MCF 10A (cell line): Measurements from ENCODE around the gene KRTAP4-4. TPM values are rescaled to one million over a fixed set of nuclear protein-coding genes. Genes with fewer than 3 reads are reported as not detected.
"Not testable (repeated sequence)": the region's sequence is repeated elsewhere in the genome, so short reads cannot be mapped to it uniquely, and the experiment has no call there.

Source experiments
- BruUV-seq: library from RNA; stranded (reverse); fragments of 400-500 nt; replicated peaks from 2 replicates; lab custom pipeline; 2021; lab: Mats Ljungman, UMichigan
- CTCF ChIA-PET: fragments of 300-600 bp; sonication (Branson Sonifier 250); formaldehyde crosslinking; extraction: SDS; loops from one replicate; lab custom pipeline; 2021; ENCODE audit warnings: antibody characterized with exemption, inconsistent platforms; lab: Yijun Ruan, JAX
- POLR2A ChIA-PET: fragments of 300-600, 350-650 bp; sonication (Branson Sonifier 250); formaldehyde crosslinking; extraction: SDS; loops from one replicate; lab custom pipeline; 2020; ENCODE audit warnings: antibody characterized with exemption, inconsistent platforms; lab: Yijun Ruan, JAX
- DNase-seq: peaks from one replicate; pipeline ENCODE4 v3.0.0-alpha.2; 2018; ENCODE audit not compliant: unreplicated experiment
- H3K27ac Mint-ChIP-seq: one replicate; pipeline ENCODE4 v1.8.0; 2022; ENCODE audit warnings: mild to moderate bottlenecking, low read depth, mixed read lengths; ENCODE audit not compliant: unreplicated experiment
- H3K27me3 Mint-ChIP-seq: one replicate; pipeline ENCODE4 v1.8.0; 2022; ENCODE audit warnings: mixed read lengths; ENCODE audit not compliant: insufficient read depth, unreplicated experiment
- H3K36me3 Mint-ChIP-seq: one replicate; pipeline ENCODE4 v1.8.0; 2022; ENCODE audit warnings: mild to moderate bottlenecking, moderate library complexity, mixed read lengths; ENCODE audit not compliant: insufficient read depth, unreplicated experiment
- H3K4me1 Mint-ChIP-seq: one replicate; pipeline ENCODE4 v1.8.0; 2022; ENCODE audit warnings: mixed read lengths; ENCODE audit not compliant: insufficient read depth, unreplicated experiment
- H3K4me3 Mint-ChIP-seq: one replicate; pipeline ENCODE4 v1.8.0; 2022; ENCODE audit warnings: mild to moderate bottlenecking, moderate library complexity, mixed read lengths; ENCODE audit not compliant: unreplicated experiment
- H3K9me3 Mint-ChIP-seq: one replicate; pipeline ENCODE4 v1.8.0; 2022; ENCODE audit warnings: mixed read lengths; ENCODE audit not compliant: unreplicated experiment
- CTCF ChIP-seq: fragments of 200-600 bp; IDR thresholded peaks from one replicate; pipeline ENCODE4 v1.8.0; 2022; ENCODE audit warnings: antibody characterized with exemption, mild to moderate bottlenecking; ENCODE audit not compliant: unreplicated experiment
- intact Hi-C: fragments of 100-400 bp; cut with micrococcal nuclease; formaldehyde crosslinking; loops from 2 replicates; pipeline ENCODE4 v1.14.1; 2022
- total RNA-seq: library from RNA; stranded (reverse); gene quantifications from 2 replicates; pipeline ENCODE4 v1.2.3, GENCODE V29; 2022

KRTAP4-4 gene
- total RNA-seq, 1 experiment from 2014 or later: not detected

- ChIA-PET CTCF (no interaction called here), POLR2A (interaction anchor here (1.1 kb wide), 1 partner anchor 11 kb away, joined by 3 read pairs; no protein-coding TSS in a partner anchor)
- no TSS peak for BruUV-seq
- no peak within 1 kb of the TSS for H3K4me3 Mint-ChIP-seq
- no peak for DNase-seq
- no peak within 1 kb of the TSS for H3K27ac Mint-ChIP-seq
- no peaks in the 10 kb centered on the region for H3K9me3 Mint-ChIP-seq
- intact Hi-C loops: no loop called here
- no peaks in the 10 kb centered on the region for H3K27me3 Mint-ChIP-seq
- no peaks in the 10 kb centered on the region for H3K4me1 Mint-ChIP-seq
- TF ChIP-seq CTCF: no peak
- H3K36me3 Mint-ChIP-seq: no peaks in the 10 kb centered on the region
These were observed 7.6 kb upstream of the KRTAP4-4 start, which contains the start of gene KRTAP4-3 for GRCh38 chr17:41168121-41168520. KRTAP4-3 (minus strand) TSS chr17:41168221; CDS start chr17:41168172, 49 bp downstream.

- TF ChIP-seq CTCF: no peak
- DNase-seq: no peak
- ChIA-PET CTCF (no interaction called here), POLR2A (no interaction called here)
- no peaks in the 10 kb centered on the region for H3K4me1 Mint-ChIP-seq
- no peaks in the 10 kb centered on the region for H3K27me3 Mint-ChIP-seq
- BruUV-seq: no TSS peak
- intact Hi-C loops: no loop called here
- H3K36me3 Mint-ChIP-seq: no peaks in the 10 kb centered on the region
- no peak overlapping the region for H3K4me3 Mint-ChIP-seq
- no peak overlapping the region for H3K27ac Mint-ChIP-seq
- no peaks in the 10 kb centered on the region for H3K9me3 Mint-ChIP-seq
These were observed 7.0 kb upstream of the KRTAP4-4 start for GRCh38 chr17:41167561-41167960.

DNA sequence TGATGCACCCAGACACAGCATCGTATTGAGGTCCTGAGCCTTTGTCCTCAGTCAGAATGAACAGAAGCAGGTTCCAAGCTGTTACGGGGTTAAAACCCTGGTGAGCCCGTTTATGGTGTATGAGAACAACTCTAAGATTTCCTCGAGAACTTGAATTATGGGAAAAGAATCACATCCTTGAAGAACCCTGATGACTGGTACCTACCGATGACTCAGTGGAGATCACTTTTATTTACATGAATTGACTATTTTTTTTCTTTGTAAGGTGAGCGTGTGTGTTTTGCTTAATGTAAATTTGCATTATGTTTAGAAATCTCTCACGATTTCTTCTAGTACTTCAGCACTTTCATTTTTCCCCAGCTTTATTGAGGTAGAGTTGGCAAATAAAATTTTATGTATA is 3.3 kb upstream of the KRTAP4-4 start:
- H3K4me1 Mint-ChIP-seq: no peaks in the 10 kb centered on the region
- ChIA-PET POLR2A (no interaction called here), CTCF (no interaction called here)
- BruUV-seq: no TSS peak
- peaks cover 13% of the 10 kb centered on the region for H3K27me3 Mint-ChIP-seq
- H3K4me3 Mint-ChIP-seq: no peak overlapping the region
- no peaks in the 10 kb centered on the region for H3K36me3 Mint-ChIP-seq
- no peak overlapping the region for H3K27ac Mint-ChIP-seq
- intact Hi-C loops: no loop called here
- DNase-seq: no peak
- no peaks in the 10 kb centered on the region for H3K9me3 Mint-ChIP-seq
- no peak for TF ChIP-seq CTCF

DNA sequence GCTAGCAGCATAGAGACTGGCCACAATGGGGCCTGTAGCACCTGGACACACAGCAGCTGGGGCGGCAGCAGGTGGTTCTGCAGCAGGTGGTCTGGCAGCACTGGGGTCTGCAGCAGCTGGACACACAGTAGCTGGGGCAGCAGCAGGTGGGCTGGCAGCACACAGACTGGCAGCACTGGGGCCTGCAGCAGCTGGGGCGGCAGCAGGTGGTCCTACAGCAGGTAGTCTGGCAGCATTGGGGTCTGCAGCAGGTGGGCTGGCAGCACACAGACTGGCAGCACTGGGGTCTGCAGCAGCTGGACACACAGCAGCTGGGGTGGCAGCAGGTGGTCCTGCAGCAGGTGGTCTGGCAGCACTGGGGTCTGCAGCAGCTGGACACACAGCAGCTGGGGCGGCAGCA is 358 bp downstream of the KRTAP4-4 start:
- POLR2A ChIA-PET, H3K36me3 Mint-ChIP-seq, H3K4me1 Mint-ChIP-seq, BruUV-seq, H3K9me3 Mint-ChIP-seq, H3K27ac Mint-ChIP-seq, DNase-seq, intact Hi-C loops, H3K4me3 Mint-ChIP-seq: not testable (repeated sequence)
- CTCF ChIA-PET: interaction anchor here (0.6 kb wide), 3 partner anchors 82 to 303 kb away, joined by 3 to 4 read pairs (median 3); no protein-coding TSS in a partner anchor
- peaks cover 28% of the 10 kb centered on the region for H3K27me3 Mint-ChIP-seq
